Stimulated activated memory B cell treated with anti-CD40 and anti-IgM and Interleukin-4, amounts not matched to agents 10 μg/mL and 1 μg/mL and 100 μg/mL, for 72 hours (primary cell): Measurements from ENCODE around the gene MRPS18A.

ENCODE experiments used
- ATAC-seq: fragments of 150-1000 bp; cut with Tn5 transposase; 2 replicates; pipeline ENCODE4 v1.10.0; 2021
- H3K27ac Mint-ChIP-seq: one replicate; pipeline ENCODE4 v1.8.0; 2022; ENCODE audit warnings: mild to moderate bottlenecking, mixed read lengths
- H3K27me3 Mint-ChIP-seq: one replicate; pipeline ENCODE4 v1.8.0; 2022; ENCODE audit warnings: mixed read lengths
- H3K36me3 Mint-ChIP-seq: one replicate; pipeline ENCODE4 v1.8.0; 2022; ENCODE audit warnings: mixed read lengths
- H3K4me1 Mint-ChIP-seq: one replicate; pipeline ENCODE4 v1.8.0; 2022; ENCODE audit warnings: mixed read lengths
- H3K4me3 Mint-ChIP-seq: one replicate; pipeline ENCODE4 v1.8.0; 2022; ENCODE audit warnings: mild to moderate bottlenecking, moderate library complexity, mixed read lengths
- H3K9me3 Mint-ChIP-seq: one replicate; pipeline ENCODE4 v1.8.0; 2022; ENCODE audit warnings: mixed read lengths

The MRPS18A gene

GRCh38 chr6:43628393-43629103 lies 59.0 kb downstream of the MRPS18A start:
- no peaks in the 10 kb centered on the region for H3K9me3 Mint-ChIP-seq
- H3K4me3 Mint-ChIP-seq = peak overlapping the region; percentile 100
- peak; percentile 28 for ATAC-seq
- peak overlapping the region; percentile 94 for H3K27ac Mint-ChIP-seq
- H3K27me3 Mint-ChIP-seq = no peaks in the 10 kb centered on the region
- H3K36me3 Mint-ChIP-seq = peaks cover 32% of the 10 kb centered on the region
- H3K4me1 Mint-ChIP-seq = peaks cover 44% of the 10 kb centered on the region

- Mint-ChIP-seq H3K4me3 (peak overlapping the region; percentile 48), H3K36me3 (peaks cover 45% of the 10 kb centered on the region), H3K27ac (peak overlapping the region; percentile 94), H3K27me3 (no peaks in the 10 kb centered on the region), H3K4me1 (peaks cover 44% of the 10 kb centered on the region), H3K9me3 (no peaks in the 10 kb centered on the region)
- no peak for ATAC-seq
These were observed 60.4 kb downstream of the MRPS18A start for GRCh38 chr6:43627008-43627825.

- no peaks in the 10 kb centered on the region for H3K9me3 Mint-ChIP-seq
- no peak for ATAC-seq
- no peaks in the 10 kb centered on the region for H3K27me3 Mint-ChIP-seq
- H3K4me1 Mint-ChIP-seq = peaks cover 42% of the 10 kb centered on the region
- peaks cover 57% of the 10 kb centered on the region for H3K36me3 Mint-ChIP-seq
- no peak overlapping the region for H3K27ac Mint-ChIP-seq
- H3K4me3 Mint-ChIP-seq = no peak overlapping the region
These were observed 62.1 kb downstream of the MRPS18A start for GRCh38 chr6:43625393-43625992.

GRCh38 chr6:43624786-43625288 lies 62.8 kb downstream of the MRPS18A start:
- Mint-ChIP-seq H3K9me3 (no peaks in the 10 kb centered on the region), H3K27ac (no peak overlapping the region), H3K4me3 (no peak overlapping the region)

GRCh38 chr6:43623880-43624785 lies 63.5 kb downstream of the MRPS18A start:
- H3K4me3 Mint-ChIP-seq = no peak overlapping the region
- ATAC-seq = no peak
- no peaks in the 10 kb centered on the region for H3K9me3 Mint-ChIP-seq
- no peak overlapping the region for H3K27ac Mint-ChIP-seq
- peaks cover 60% of the 10 kb centered on the region for H3K36me3 Mint-ChIP-seq
- no peaks in the 10 kb centered on the region for H3K27me3 Mint-ChIP-seq
- H3K4me1 Mint-ChIP-seq = peaks cover 36% of the 10 kb centered on the region

More at GRCh38 chr6:43624786-43625288, 62.8 kb downstream of the MRPS18A start:
- Mint-ChIP-seq H3K36me3 (peaks cover 60% of the 10 kb centered on the region), H3K27me3 (no peaks in the 10 kb centered on the region), H3K4me1 (peaks cover 37% of the 10 kb centered on the region)
- ATAC-seq = no peak

- H3K27ac Mint-ChIP-seq = no peak overlapping the region
- H3K36me3 Mint-ChIP-seq = peaks cover 60% of the 10 kb centered on the region
- H3K9me3 Mint-ChIP-seq = no peaks in the 10 kb centered on the region
- H3K4me1 Mint-ChIP-seq = peaks cover 23% of the 10 kb centered on the region
- ATAC-seq = no peak
- no peak overlapping the region for H3K4me3 Mint-ChIP-seq
- H3K27me3 Mint-ChIP-seq = no peaks in the 10 kb centered on the region
These were observed 65.0 kb downstream of the MRPS18A start for GRCh38 chr6:43622541-43622940.

GRCh38 chr6:43621836-43622180 lies 65.8 kb downstream of the MRPS18A start:
- Mint-ChIP-seq H3K27me3 (no peaks in the 10 kb centered on the region), H3K27ac (no peak overlapping the region), H3K9me3 (no peaks in the 10 kb centered on the region), H3K4me3 (no peak overlapping the region), H3K4me1 (peaks cover 15% of the 10 kb centered on the region), H3K36me3 (peaks cover 58% of the 10 kb centered on the region)
- no peak for ATAC-seq
